Esophagus (tissue), 2 donors: ENCODE measurements around the gene EPN2. TPM values are rescaled to one million over a fixed set of nuclear protein-coding genes. Genes with fewer than 3 reads are reported as not detected.

Source experiments
- H3K27ac ChIP-seq, 2 donors: one replicate each; pipeline ENCODE4 v1.5.1; 2013; ENCODE audit warnings: low read depth in 2 of 2, mild to moderate bottlenecking in 2 of 2, inconsistent platforms in 1 of 2, low read length in 1 of 2, moderate library complexity in 1 of 2
- H3K27me3 ChIP-seq, 2 donors: one replicate each; pipeline ENCODE4 v1.6.1; 2013; ENCODE audit warnings: low read length in 2 of 2, control low read depth in 1 of 2, mild to moderate bottlenecking in 1 of 2; ENCODE audit not compliant: insufficient read depth in 2 of 2, control insufficient read depth in 1 of 2
- H3K36me3 ChIP-seq, 2 donors: one replicate each; pipeline ENCODE4 v1.6.1; 2013; ENCODE audit warnings: low read length in 1 of 2; ENCODE audit not compliant: control insufficient read depth in 2 of 2, insufficient read depth in 2 of 2
- H3K4me1 ChIP-seq, 2 donors: one replicate each; pipeline ENCODE4 v1.6.1; 2013; ENCODE audit warnings: low read length in 1 of 2; ENCODE audit not compliant: control insufficient read depth in 2 of 2, insufficient read depth in 2 of 2
- H3K4me3 ChIP-seq, 2 donors: one replicate each; pipeline ENCODE4 v1.5.1; 2013; ENCODE audit warnings: low read length in 2 of 2, mild to moderate bottlenecking in 2 of 2, low read depth in 1 of 2, moderate library complexity in 1 of 2
- H3K9me3 ChIP-seq, 2 donors: one replicate each; pipeline ENCODE4 v1.6.1; 2013; ENCODE audit warnings: mild to moderate bottlenecking in 2 of 2, low read depth in 1 of 2, low read length in 1 of 2, moderate library complexity in 1 of 2; ENCODE audit not compliant: control insufficient read depth in 2 of 2, insufficient read depth in 1 of 2
- WGBS, 2 donors: extraction: QIAGEN DNeasy Blood & Tissue Kit; methylation state at CpG; one replicate each; pipeline ENCODE4 v1.1.7; 2013; 5-methylcytosine and 5-hydroxymethylcytosine counted together
- polyA plus RNA-seq, 2 donors: library from polyadenylated mRNA; stranded (reverse); fragments of 200-250 nt; gene quantifications; one replicate each; pipeline ENCODE4 v1.2.3, GENCODE V29; 2013
- donor health status: healthy with polysubstance abuse.
- donor health status: Bipolar disorder and iron deficiency.

Gene EPN2
- polyA plus RNA-seq, 2 donors, result 27.9 to 44.7 TPM

DNA sequence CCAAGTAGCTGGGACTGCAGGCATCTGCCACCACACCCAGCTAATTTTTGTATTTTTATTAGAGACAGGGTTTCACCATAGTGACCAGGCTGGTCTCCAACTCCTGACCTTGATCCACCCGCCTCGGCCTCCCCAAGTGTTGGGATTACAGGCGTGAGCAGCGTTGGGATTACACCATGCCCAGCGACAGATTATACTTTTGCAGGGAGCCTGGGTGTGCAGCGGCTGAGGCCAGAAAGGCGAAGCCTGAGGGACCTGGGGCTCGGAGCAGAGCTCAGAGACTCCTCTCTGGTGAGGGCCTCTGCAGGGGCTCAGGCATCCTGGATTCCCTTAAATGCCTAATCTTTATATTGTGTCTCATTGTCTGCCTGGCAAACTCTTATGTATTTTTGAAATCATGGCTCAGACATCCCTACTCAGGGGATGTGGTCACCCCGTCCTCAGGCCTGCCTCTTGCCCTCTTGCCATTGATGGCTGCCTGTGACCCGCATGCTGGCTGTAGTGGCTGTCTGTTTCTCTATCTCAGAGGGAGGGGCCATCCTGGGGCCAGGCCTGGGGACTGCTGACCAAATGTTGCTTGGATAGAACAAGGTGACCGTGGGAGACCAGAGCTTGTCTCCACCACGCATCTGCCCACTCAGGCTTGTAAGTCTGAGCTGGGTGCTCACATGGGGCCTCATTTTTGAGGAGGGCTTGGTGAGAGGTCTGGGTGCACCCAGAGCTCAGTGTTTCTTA is 82.8 kb downstream of the EPN2 start:
- no peak overlapping the region for H3K4me3 ChIP-seq
- peaks cover 10 to 14% of the 10 kb centered on the region in 2 donors for H3K36me3 ChIP-seq
- no peaks in the 10 kb centered on the region for H3K27me3 ChIP-seq
- peaks cover 0 to 2% of the 10 kb centered on the region in 2 donors for H3K4me1 ChIP-seq
- no peaks in the 10 kb centered on the region for H3K9me3 ChIP-seq
- 92 to 95% methylated on average over 12 of the region's 12 CpGs for WGBS, 2 donors
- no peak overlapping the region for H3K27ac ChIP-seq

DNA sequence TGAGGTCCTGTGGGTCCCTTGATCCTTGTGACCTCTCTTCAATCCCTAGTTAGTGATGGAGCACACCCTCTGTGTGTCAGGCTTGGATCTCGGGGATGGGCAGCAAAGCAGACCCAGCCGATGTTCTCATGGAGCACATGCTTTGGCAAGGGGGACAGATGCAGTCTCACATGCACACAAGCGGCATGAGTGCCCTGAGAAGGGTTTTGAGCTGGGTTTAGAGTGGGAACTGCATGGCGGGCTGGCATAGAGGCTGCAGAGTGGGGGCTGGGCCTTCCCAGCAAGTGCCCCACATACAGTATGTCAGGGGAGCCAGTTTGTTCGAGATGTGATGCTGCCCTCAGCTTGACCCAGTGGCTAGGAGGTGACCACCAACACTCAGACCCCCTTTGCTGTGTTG is 83.7 kb downstream of the EPN2 start:
- Histone ChIP-seq H3K9me3 (no peaks in the 10 kb centered on the region), H3K4me3 (no peak overlapping the region), H3K27me3 (no peaks in the 10 kb centered on the region), H3K27ac (no peak overlapping the region), H3K4me1 (peaks cover 0 to 2% of the 10 kb centered on the region in 2 donors), H3K36me3 (peaks cover 10 to 12% of the 10 kb centered on the region in 2 donors)
- WGBS, 2 donors, result 93 to 94% methylated on average over 5 of the region's 5 CpGs

DNA sequence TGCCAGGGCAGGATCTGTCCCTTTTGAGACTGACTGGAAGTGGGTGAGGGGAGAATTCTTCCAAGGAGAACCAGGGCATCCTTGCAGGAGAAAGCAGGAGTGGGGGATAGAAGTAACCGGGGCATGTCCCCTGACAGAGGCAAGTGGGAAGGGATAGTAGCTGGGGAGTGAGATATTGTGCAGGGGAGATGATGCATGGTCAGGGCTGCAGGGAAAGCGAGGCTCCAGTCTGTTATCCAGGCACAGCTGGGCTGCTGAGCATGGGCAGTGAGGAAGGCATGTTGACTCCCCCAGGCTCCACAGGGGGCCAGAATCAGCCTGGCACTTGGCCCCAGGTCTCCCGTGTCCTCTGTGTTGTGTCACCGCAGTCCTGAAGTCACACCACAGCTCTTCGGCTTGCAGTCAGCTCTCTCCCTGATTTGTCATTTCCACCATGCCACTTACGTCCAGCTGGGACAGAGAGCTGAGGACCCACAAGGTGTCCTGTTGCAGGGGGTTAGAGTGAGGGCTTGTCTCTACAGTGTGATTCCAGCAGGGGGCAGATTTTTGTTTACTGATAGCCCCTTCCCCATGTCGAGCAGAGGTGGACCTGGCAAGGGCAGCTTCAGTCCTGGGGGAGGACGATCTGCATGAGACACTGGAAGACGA is 84.4 kb downstream of the EPN2 start:
- H3K4me1 ChIP-seq, result no peaks in the 10 kb centered on the region
- no peaks in the 10 kb centered on the region for H3K27me3 ChIP-seq
- WGBS, 2 donors, result 87 to 88% methylated on average over 9 of the region's 9 CpGs
- no peaks in the 10 kb centered on the region for H3K9me3 ChIP-seq
- H3K4me3 ChIP-seq, result no peak overlapping the region
- H3K36me3 ChIP-seq, result peaks cover 10% of the 10 kb centered on the region in 2 donors
- no peak overlapping the region for H3K27ac ChIP-seq

DNA sequence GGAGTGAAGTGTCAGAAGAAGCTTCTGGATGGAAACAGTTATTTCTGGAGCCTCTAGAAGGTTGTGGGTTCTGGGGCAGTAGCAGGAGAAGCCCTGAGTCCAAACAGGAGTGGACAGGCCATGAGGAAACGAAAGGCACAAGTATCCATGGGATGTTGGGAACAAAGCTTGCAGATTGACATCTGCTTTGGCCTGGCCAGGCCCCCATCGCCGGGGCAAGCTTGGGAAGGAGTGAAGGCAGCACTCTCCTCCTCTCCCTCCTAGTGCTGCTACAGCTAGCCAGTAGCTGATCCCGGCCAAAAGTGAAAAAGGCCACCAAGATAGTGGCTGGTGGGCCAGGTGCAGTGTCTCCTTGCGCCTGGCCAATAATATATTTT is 85.0 kb downstream of the EPN2 start:
- peaks cover 9 to 10% of the 10 kb centered on the region in 2 donors for H3K36me3 ChIP-seq
- no peaks in the 10 kb centered on the region for H3K4me1 ChIP-seq
- no peak overlapping the region for H3K4me3 ChIP-seq
- no peaks in the 10 kb centered on the region for H3K27me3 ChIP-seq
- no peak overlapping the region for H3K27ac ChIP-seq
- no peaks in the 10 kb centered on the region for H3K9me3 ChIP-seq
- 95 to 97% methylated on average over 5 of the region's 5 CpGs for WGBS, 2 donors

DNA sequence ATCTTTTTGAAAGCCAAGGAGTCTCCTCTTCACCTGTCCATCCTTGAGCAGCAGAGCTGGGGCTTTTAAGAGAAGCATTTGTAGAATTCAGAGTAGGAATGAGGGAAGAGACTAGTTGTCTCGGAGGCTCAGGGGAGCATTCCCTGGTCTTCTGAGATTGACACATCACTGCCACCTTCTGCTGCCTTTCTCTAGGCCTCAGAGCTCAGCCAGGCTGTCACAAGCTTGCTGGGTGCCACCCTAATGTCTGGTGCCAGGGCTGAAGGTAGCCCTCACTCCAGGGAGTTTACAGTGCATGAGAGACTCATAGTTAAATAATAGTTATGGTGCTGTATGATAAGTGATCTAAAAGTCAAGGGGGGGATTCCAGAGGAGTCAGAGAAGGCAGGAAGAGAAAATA is 85.7 kb downstream of the EPN2 start:
- H3K9me3 ChIP-seq, result no peaks in the 10 kb centered on the region
- no peak overlapping the region for H3K4me3 ChIP-seq
- peaks cover 8 to 10% of the 10 kb centered on the region in 2 donors for H3K36me3 ChIP-seq
- H3K27me3 ChIP-seq, result no peaks in the 10 kb centered on the region
- WGBS, 2 donors, result 96 to 100% methylated on average over 1 of the region's 1 CpG
- H3K27ac ChIP-seq, result no peak overlapping the region
- no peaks in the 10 kb centered on the region for H3K4me1 ChIP-seq

DNA sequence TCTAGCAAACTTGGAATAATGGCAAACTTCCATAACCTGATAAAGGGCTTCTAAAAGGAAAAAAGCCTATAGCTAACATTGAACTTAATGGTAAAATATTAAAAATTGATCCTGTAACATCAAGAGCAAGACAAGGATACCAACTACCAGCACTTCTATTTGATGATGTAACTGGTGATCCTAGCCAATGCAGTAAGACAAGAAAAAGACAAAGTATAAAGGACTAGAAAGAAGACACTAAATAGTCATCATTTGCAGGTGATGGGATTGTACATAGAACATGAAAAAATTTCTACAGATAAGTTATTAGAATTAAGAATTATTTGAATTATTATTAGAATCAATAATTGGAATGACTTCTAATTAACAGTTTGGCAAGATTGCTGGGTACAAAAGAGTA is 88.4 kb downstream of the EPN2 start:
- Histone ChIP-seq H3K4me3 (no peak overlapping the region), H3K27ac (no peak overlapping the region), H3K27me3 (no peaks in the 10 kb centered on the region), H3K36me3 (peaks cover 4 to 25% of the 10 kb centered on the region in 2 donors), H3K9me3 (no peaks in the 10 kb centered on the region), H3K4me1 (no peaks in the 10 kb centered on the region)

DNA sequence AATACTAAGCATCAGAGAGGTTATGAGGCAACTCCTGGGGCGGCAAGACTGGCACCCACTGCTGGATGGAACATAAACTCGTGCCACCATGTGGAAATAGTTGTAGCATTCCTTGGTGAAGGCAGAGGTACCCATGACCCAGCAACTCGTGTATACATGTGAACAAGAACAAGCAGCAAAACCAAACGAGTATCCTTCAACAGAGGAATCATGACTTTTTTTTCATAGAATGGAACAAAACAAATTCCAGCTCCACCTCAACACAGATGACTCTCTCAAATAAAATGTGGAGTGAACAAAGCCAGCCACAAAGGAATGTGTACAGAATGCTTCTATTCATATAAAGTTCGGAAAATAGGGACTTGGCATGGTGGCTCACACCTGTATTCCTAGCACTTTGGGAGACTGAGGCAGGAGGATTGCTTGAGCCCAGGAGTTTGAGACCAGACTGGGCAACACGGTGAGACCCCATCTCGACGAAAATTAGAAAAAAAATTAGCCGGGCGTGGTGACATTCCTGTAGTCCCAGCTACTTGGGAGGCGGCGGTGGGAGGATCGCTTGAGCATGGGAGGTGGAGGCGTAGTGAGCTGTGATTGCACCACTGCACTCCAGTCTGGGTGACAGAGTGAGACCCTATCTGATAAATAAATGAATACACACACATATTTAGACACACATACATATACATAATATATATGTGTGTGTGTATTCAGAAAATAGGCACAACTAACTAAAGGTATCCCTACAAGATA is 90.0 kb downstream of the EPN2 start:
- Histone ChIP-seq H3K4me1 (no peaks in the 10 kb centered on the region), H3K27ac (no peak overlapping the region), H3K4me3 (no peak overlapping the region), H3K36me3 (peaks cover 4 to 23% of the 10 kb centered on the region in 2 donors), H3K27me3 (no peaks in the 10 kb centered on the region), H3K9me3 (no peaks in the 10 kb centered on the region)
- WGBS, 2 donors, result 81 to 89% methylated on average over 14 of the region's 14 CpGs

DNA sequence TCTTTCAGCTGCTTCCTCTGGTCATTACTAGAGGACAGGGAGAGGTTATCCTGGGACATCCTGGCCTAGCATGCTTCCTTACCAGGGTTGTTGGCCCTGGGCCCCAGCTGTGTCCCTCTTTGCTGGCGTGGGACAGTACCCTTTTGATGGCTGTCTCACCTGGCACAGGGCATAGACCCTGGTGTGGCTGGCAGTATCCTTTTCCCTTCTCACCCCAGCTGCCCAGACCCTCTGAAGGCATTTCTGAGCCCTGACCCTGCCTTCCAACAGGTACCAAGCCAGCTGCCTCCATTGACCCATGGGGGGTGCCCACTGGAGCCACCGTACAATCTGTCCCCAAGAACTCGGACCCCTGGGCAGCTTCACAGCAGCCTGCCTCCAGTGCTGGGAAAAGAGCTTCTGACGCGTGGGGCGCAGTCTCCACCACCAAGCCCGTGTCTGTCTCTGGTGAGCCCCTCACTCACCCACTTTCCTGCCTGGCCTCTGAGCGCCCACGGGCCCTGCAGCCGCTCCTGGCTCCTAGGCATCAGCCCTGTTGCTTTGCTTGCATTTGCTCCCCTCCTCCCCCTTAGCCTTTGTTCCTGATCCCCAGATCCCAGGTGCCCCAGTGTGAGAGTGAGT is 91.4 kb downstream of the EPN2 start:
- no peak overlapping the region for H3K27ac ChIP-seq
- H3K4me1 ChIP-seq, result no peaks in the 10 kb centered on the region
- no peak overlapping the region for H3K4me3 ChIP-seq
- H3K36me3 ChIP-seq, result peaks cover 0 to 32% of the 10 kb centered on the region in 2 donors
- no peaks in the 10 kb centered on the region for H3K9me3 ChIP-seq
- 95% methylated on average over 10 of the region's 10 CpGs for WGBS, 2 donors
- no peaks in the 10 kb centered on the region for H3K27me3 ChIP-seq

DNA sequence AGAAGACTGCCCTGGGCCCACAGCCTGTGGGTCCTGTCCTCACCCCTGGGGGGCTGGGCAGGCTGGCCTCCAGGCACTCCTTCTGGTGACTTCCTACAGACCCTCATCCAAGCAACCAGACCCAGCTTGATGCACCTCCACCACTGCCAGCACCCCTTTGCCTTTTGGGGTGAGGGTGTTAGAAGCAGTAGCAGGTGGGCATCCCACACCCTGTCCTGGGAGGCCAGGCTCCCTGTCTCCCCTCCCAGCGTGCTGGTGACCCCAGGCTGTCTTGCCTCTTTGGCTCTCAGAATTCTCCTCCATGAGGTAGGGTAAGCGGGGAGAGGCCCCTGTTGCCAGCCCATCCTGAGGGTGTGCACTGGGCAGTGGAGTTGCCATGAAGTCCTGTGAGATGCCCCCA is 92.0 kb downstream of the EPN2 start:
- Histone ChIP-seq H3K4me1 (no peaks in the 10 kb centered on the region), H3K36me3 (peaks cover 0 to 37% of the 10 kb centered on the region in 2 donors), H3K4me3 (no peak overlapping the region), H3K27me3 (no peaks in the 10 kb centered on the region), H3K27ac (no peak overlapping the region), H3K9me3 (no peaks in the 10 kb centered on the region)
- 81 to 87% methylated on average over 2 of the region's 2 CpGs for WGBS, 2 donors
